Endodermal cell (in vitro differentiated cells): ENCODE results near the gene ZC3H14. TPM values are rescaled to one million over a fixed set of nuclear protein-coding genes. Genes with fewer than 3 reads are reported as not detected.

ENCODE experiments used
- DNase-seq: peaks from one replicate; pipeline ENCODE4 v3.0.0-alpha.2; 2017
- H3K27ac ChIP-seq: 2 replicates; pipeline ENCODE4 v1.5.1; 2013; ENCODE audit warnings: mild to moderate bottlenecking, low read depth, low read length, moderate library complexity
- H3K27me3 ChIP-seq: 2 replicates; pipeline ENCODE4 v1.6.1; 2013; ENCODE audit warnings: mild to moderate bottlenecking, low read length, moderate library complexity; ENCODE audit not compliant: insufficient read depth, control insufficient read depth, poor library complexity, severe bottlenecking
- H3K36me3 ChIP-seq: 2 replicates; pipeline ENCODE4 v1.7.0; 2013; ENCODE audit warnings: mild to moderate bottlenecking, low read length, moderate library complexity; ENCODE audit not compliant: control insufficient read depth, insufficient read depth
- H3K4me1 ChIP-seq: one replicate; pipeline ENCODE4 v1.7.0; 2013; ENCODE audit warnings: low read length; ENCODE audit not compliant: control insufficient read depth, insufficient read depth
- H3K4me3 ChIP-seq: 2 replicates; pipeline ENCODE4 v1.5.1; 2013; ENCODE audit warnings: mild to moderate bottlenecking, low read length, moderate library complexity
- H3K9ac ChIP-seq: 2 replicates; pipeline ENCODE4 v1.6.1; 2013; ENCODE audit warnings: mild to moderate bottlenecking, low read length, moderate library complexity; ENCODE audit not compliant: poor library complexity, severe bottlenecking; ENCODE audit errors: extremely low read depth
- H3K9me3 ChIP-seq: 2 replicates; pipeline ENCODE4 v1.6.1; 2013; ENCODE audit warnings: mild to moderate bottlenecking, low read length, moderate library complexity; ENCODE audit not compliant: control insufficient read depth
- H3K27ac Mint-ChIP-seq: 2 replicates; pipeline ENCODE4 v1.8.0; 2020; ENCODE audit warnings: mixed read lengths
- H3K27me3 Mint-ChIP-seq: 2 replicates; pipeline ENCODE4 v1.8.0; 2021; ENCODE audit warnings: mild to moderate bottlenecking, mixed read lengths; ENCODE audit not compliant: insufficient read depth
- H3K36me3 Mint-ChIP-seq: 2 replicates; pipeline ENCODE4 v1.8.0; 2020; ENCODE audit warnings: low read depth, mixed read lengths
- H3K4me1 Mint-ChIP-seq: 2 replicates; pipeline ENCODE4 v1.8.0; 2020; ENCODE audit warnings: mixed read lengths
- H3K4me3 Mint-ChIP-seq: 2 replicates; pipeline ENCODE4 v1.8.0; 2020; ENCODE audit warnings: mild to moderate bottlenecking, moderate library complexity, mixed read lengths
- H3K9me3 Mint-ChIP-seq: 2 replicates; pipeline ENCODE4 v1.8.0; 2020; ENCODE audit warnings: mild to moderate bottlenecking, mixed read lengths
- CTCF ChIP-seq: fragments of 200-600 bp; sonication (generic); conservative IDR thresholded peaks from 2 replicates; pipeline ENCODE4 v1.5.0; 2021; ENCODE audit warnings: antibody characterized with exemption, mild to moderate bottlenecking
- WGBS, 2 experiments: methylation state at CpG; one replicate each; pipeline versions ENCODE4 v1.1.5 to v1.1.7; 2013; ENCODE audit warnings: missing lambda C conversion rate in 2 of 2, mixed read lengths in 1 of 2; ENCODE audit not compliant: insufficient coverage in 1 of 2, insufficient read length in 1 of 2; 5-methylcytosine and 5-hydroxymethylcytosine counted together
- total RNA-seq, 2 donors: library from RNA; stranded (reverse); fragmentation: NEBNext Ultra II Directional in 1 of 2; extraction: Animal tissue kit (Norgen Biotek cat#: 25700) in 1 of 2; gene quantifications; 2 replicates in 1 of 2; 3 replicates in 1 of 2; pipeline ENCODE4 v1.2.1, GENCODE V29; 2021

The ZC3H14 gene
- total RNA-seq, 2 donors from 2014 or later: 111 to 142 TPM

GRCh38 chr14:88618476-88618875 is 55.6 kb downstream of the ZC3H14 start:
- Mint-ChIP-seq H3K27me3 (no peaks in the 10 kb centered on the region), H3K27ac (peak overlapping the region; percentile 52), H3K4me3 (no peak overlapping the region), H3K4me1 (peaks cover 20% of the 10 kb centered on the region), H3K9me3 (no peaks in the 10 kb centered on the region), H3K36me3 (peaks cover 10% of the 10 kb centered on the region)
- H3K4me1 ChIP-seq: peaks cover 6% of the 10 kb centered on the region
- peak; percentile 61 for DNase-seq
- no peak for TF ChIP-seq CTCF
- no peak overlapping the region for H3K9ac ChIP-seq
- 27 to 71% methylated on average over 2 to 5 of the region's 5 CpGs for WGBS, 2 experiments
- peak overlapping the region; percentile 26 for H3K4me3 ChIP-seq
- peaks cover 43% of the 10 kb centered on the region for H3K36me3 ChIP-seq
- H3K9me3 ChIP-seq: no peaks in the 10 kb centered on the region
- H3K27me3 ChIP-seq: no peaks in the 10 kb centered on the region
- H3K27ac ChIP-seq: peak overlapping the region; percentile 50

- Mint-ChIP-seq H3K4me3 (no peak overlapping the region), H3K4me1 (peaks cover 16% of the 10 kb centered on the region), H3K9me3 (no peaks in the 10 kb centered on the region), H3K27ac (no peak overlapping the region), H3K36me3 (peaks cover 5% of the 10 kb centered on the region), H3K27me3 (no peaks in the 10 kb centered on the region)
- 75 to 98% methylated on average over 1 to 2 of the region's 2 CpGs for WGBS, 2 experiments
- Histone ChIP-seq H3K27ac (no peak overlapping the region), H3K36me3 (peaks cover 18% of the 10 kb centered on the region), H3K4me3 (no peak overlapping the region), H3K4me1 (no peaks in the 10 kb centered on the region), H3K9me3 (no peaks in the 10 kb centered on the region), H3K27me3 (no peaks in the 10 kb centered on the region), H3K9ac (no peak overlapping the region)
- TF ChIP-seq CTCF: no peak
- no peak for DNase-seq
These were observed 58.3 kb downstream of the ZC3H14 start for GRCh38 chr14:88621100-88621499.

- 97 to 100% methylated on average over 1 to 3 of the region's 3 CpGs for WGBS, 2 experiments
- no peak for DNase-seq
These were observed 62.8 kb downstream of the ZC3H14 start for GRCh38 chr14:88625671-88626070.

More at GRCh38 chr14:88625671-88626070, 62.8 kb downstream of the ZC3H14 start:
- Mint-ChIP-seq H3K27ac (no peak overlapping the region), H3K36me3 (no peaks in the 10 kb centered on the region), H3K9me3 (no peaks in the 10 kb centered on the region), H3K4me3 (no peak overlapping the region), H3K27me3 (no peaks in the 10 kb centered on the region), H3K4me1 (peaks cover 5% of the 10 kb centered on the region)
- H3K9me3 ChIP-seq: no peaks in the 10 kb centered on the region
- no peak overlapping the region for H3K9ac ChIP-seq
- H3K27ac ChIP-seq: no peak overlapping the region
- no peaks in the 10 kb centered on the region for H3K27me3 ChIP-seq
- TF ChIP-seq CTCF: no peak
- peaks cover 4% of the 10 kb centered on the region for H3K36me3 ChIP-seq
- H3K4me3 ChIP-seq: no peak overlapping the region
- H3K4me1 ChIP-seq: no peaks in the 10 kb centered on the region
